Hepatocyte (in vitro differentiated cells): ENCODE data around the gene AIP. TPM values are rescaled to one million over a fixed set of nuclear protein-coding genes. Genes with fewer than 3 reads are reported as not detected.

Source experiments
- DNase-seq: peaks from one replicate; pipeline ENCODE4 v3.0.0-alpha.2; 2016; ENCODE audit warnings: low spot score
- H2AFZ ChIP-seq: fragments of 200-600 bp; sonication (generic); 2 replicates; pipeline ENCODE4 v1.6.0; 2016; ENCODE audit warnings: antibody characterized with exemption, mild to moderate bottlenecking
- H3K27ac ChIP-seq: fragments of 200-600 bp; sonication (generic); 2 replicates; pipeline ENCODE4 v1.5.1; 2016; ENCODE audit warnings: mild to moderate bottlenecking
- H3K27me3 ChIP-seq: fragments of 200-600 bp; sonication (generic); 2 replicates; pipeline ENCODE4 v1.6.1; 2016
- H3K36me3 ChIP-seq: fragments of 200-600 bp; sonication (generic); replicated peaks from 2 replicates; pipeline ENCODE4 v1.5.1; 2016; ENCODE audit warnings: low read depth; ENCODE audit not compliant: insufficient read depth
- H3K4me1 ChIP-seq: fragments of 200-600 bp; sonication (generic); 2 replicates; pipeline ENCODE4 v1.5.1; 2016; ENCODE audit warnings: mild to moderate bottlenecking, moderate library complexity; ENCODE audit not compliant: insufficient read depth
- H3K4me2 ChIP-seq: fragments of 200-600 bp; sonication (generic); 2 replicates; pipeline ENCODE4 v1.6.0; 2016
- H3K4me3 ChIP-seq: fragments of 200-600 bp; sonication (generic); 2 replicates; pipeline ENCODE4 v1.5.1; 2016; ENCODE audit warnings: mild to moderate bottlenecking
- H3K79me2 ChIP-seq: fragments of 200-600 bp; sonication (generic); 2 replicates; pipeline ENCODE4 v1.6.0; 2017; ENCODE audit warnings: mild to moderate bottlenecking
- H3K9me2 ChIP-seq: fragments of 200-600 bp; sonication (generic); replicated peaks from 2 replicates; pipeline ENCODE4 v1.6.0; 2017; ENCODE audit warnings: mild to moderate bottlenecking; ENCODE audit not compliant: insufficient read depth
- H3K9me3 ChIP-seq: fragments of 200-600 bp; sonication (generic); 2 replicates; pipeline ENCODE4 v1.5.1; 2016; ENCODE audit warnings: low read depth, mild to moderate bottlenecking
- H4K20me1 ChIP-seq: fragments of 200-600 bp; sonication (generic); 2 replicates; pipeline ENCODE4 v1.6.0; 2016; ENCODE audit warnings: mild to moderate bottlenecking; ENCODE audit not compliant: insufficient read depth, poor library complexity, severe bottlenecking
- CTCF ChIP-seq: fragments of 200-600 bp; sonication (generic); IDR thresholded peaks from 2 replicates; pipeline ENCODE4 v1.5.1; 2016; ENCODE audit warnings: antibody characterized with exemption, mild to moderate bottlenecking; ENCODE audit not compliant: poor library complexity
- EZH2 ChIP-seq: fragments of 200-600 bp; sonication (generic); IDR thresholded peaks from 2 replicates; pipeline ENCODE4 v1.6.1; 2016; ENCODE audit warnings: antibody characterized with exemption, mild to moderate bottlenecking, borderline replicate concordance
- EZH2phosphoT487 ChIP-seq: fragments of 200-600 bp; sonication (generic); IDR thresholded peaks from one replicate; pipeline ENCODE4 v1.6.1; 2018; ENCODE audit warnings: antibody characterized with exemption, mild to moderate bottlenecking, low read depth, moderate library complexity; ENCODE audit not compliant: unreplicated experiment, severe bottlenecking
- WGBS: methylation state at CpG from one replicate; pipeline ENCODE4 v1.1.6; 2016; ENCODE audit warnings: low lambda C conversion rate; ENCODE audit errors: missing lambda C conversion rate; 5-methylcytosine and 5-hydroxymethylcytosine counted together
- polyA plus RNA-seq: library from polyadenylated mRNA; unstranded; fragments of >200 nt; fragmentation: Nextera tagmentation; extraction: Ambion mirVana; gene quantifications from 2 replicates; pipeline ENCODE4 v1.2.1, GENCODE V29; 2016
- total RNA-seq: library from RNA; depleted of rRNA; stranded (reverse); fragments of >200 nt; gene quantifications from 2 replicates; pipeline ENCODE4 v1.2.3, GENCODE V29; 2014

AIP gene
- total and polyA plus RNA-seq, 2 experiments from 2014 or later, result 35.3 to 45.2 TPM

DNA sequence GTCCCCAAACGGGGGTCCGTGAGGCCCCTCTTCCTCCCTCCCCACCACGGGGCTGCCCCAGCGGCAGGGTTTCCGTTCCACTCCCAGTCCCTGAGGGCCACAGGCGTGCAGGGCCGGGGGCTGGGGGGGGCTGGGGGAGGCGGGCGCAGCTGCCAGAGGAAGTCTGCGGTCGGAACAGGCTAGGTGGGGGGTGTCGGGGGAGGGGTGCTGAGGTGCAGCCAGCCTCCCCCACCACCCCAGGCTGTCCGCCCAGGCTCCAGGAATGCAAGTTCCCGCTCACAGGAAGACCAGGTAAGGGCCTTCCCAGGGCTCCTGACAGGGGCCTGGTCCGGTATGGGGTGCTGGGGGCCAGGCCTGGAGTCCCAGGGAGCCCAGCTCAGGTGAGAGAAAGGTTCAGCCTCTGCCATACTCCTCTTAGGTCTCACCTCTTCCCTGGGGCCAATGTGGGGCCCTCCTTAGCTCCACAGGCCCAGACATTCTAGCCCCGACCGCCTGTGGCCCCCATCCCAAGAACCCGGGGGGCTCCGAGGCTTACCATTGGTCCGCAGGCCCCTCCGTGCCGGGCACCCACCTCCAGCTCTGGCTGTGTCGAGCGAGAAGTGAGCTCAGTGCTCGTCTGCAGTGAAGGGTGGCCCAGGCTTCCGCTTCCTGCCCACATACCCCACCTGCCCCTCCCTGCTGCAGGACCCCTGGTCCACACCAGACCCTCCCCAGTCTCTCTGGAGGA, 45.6 kb upstream of the AIP start, which contains the start of gene PTPRCAP:
Gene PTPRCAP (minus strand): TSS at position 601 of the 727 bp plus-strand sequence. CDS start 63 bp downstream, at position 538.
- H3K27me3 ChIP-seq, result no peaks in the 10 kb centered on the region
- H3K4me3 ChIP-seq, result no peak within 1 kb of the TSS
- no peaks in the 10 kb centered on the region for H3K36me3 ChIP-seq
- no peak for DNase-seq
- no peak within 1 kb of the TSS for H2AFZ ChIP-seq
- no peak within 1 kb of the TSS for H3K4me2 ChIP-seq
- H3K4me1 ChIP-seq, result peaks cover 1% of the 10 kb centered on the region
- peaks cover 6% of the 10 kb centered on the region for H3K79me2 ChIP-seq
- H4K20me1 ChIP-seq, result no peaks in the 10 kb centered on the region
- TF ChIP-seq EZH2phosphoT487 (no peak), EZH2 (no peak), CTCF (no peak)
- H3K27ac ChIP-seq, result no peak within 1 kb of the TSS
- WGBS, result 92% methylated on average over 17 of the region's 26 CpGs
- H3K9me3 ChIP-seq, result no peaks in the 10 kb centered on the region
- no peaks in the 10 kb centered on the region for H3K9me2 ChIP-seq

- Histone ChIP-seq H3K4me2 (no peak overlapping the region), H2AFZ (no peak overlapping the region), H4K20me1 (no peaks in the 10 kb centered on the region), H3K4me3 (no peak overlapping the region), H3K27me3 (no peaks in the 10 kb centered on the region), H3K36me3 (no peaks in the 10 kb centered on the region), H3K9me3 (no peaks in the 10 kb centered on the region), H3K79me2 (peaks cover 11% of the 10 kb centered on the region), H3K4me1 (peaks cover 6% of the 10 kb centered on the region), H3K9me2 (no peaks in the 10 kb centered on the region), H3K27ac (no peak overlapping the region)
- no peak for DNase-seq
- TF ChIP-seq CTCF, result no peak
- TF ChIP-seq EZH2, result no peak
- no peak for TF ChIP-seq EZH2phosphoT487
- WGBS, result 90% methylated on average over 3 of the region's 3 CpGs
Measured at GRCh38 chr11:67437809-67438157, 45.0 kb upstream of the AIP start.

GRCh38 chr11:67438158-67438902, 44.5 kb upstream of the AIP start:
- H3K36me3 ChIP-seq, result no peaks in the 10 kb centered on the region

More at GRCh38 chr11:67438158-67438902, 44.5 kb upstream of the AIP start:
- Histone ChIP-seq H3K4me2 (no peak overlapping the region), H3K9me2 (no peaks in the 10 kb centered on the region), H3K79me2 (peaks cover 15% of the 10 kb centered on the region), H3K27me3 (no peaks in the 10 kb centered on the region), H3K4me1 (peaks cover 6% of the 10 kb centered on the region), H4K20me1 (no peaks in the 10 kb centered on the region), H3K27ac (no peak overlapping the region), H3K4me3 (no peak overlapping the region), H2AFZ (no peak overlapping the region), H3K9me3 (no peaks in the 10 kb centered on the region)
- WGBS, result 88% methylated on average over 21 of the region's 41 CpGs
- DNase-seq, result no peak
- TF ChIP-seq EZH2 (no peak), EZH2phosphoT487 (no peak), CTCF (no peak)
